Endometrial microvascular endothelial cells (primary cell): ENCODE measurements around the gene PLAAT1. TPM values are rescaled to one million over a fixed set of nuclear protein-coding genes. Genes with fewer than 3 reads are reported as not detected.

ENCODE experiments used
- in situ Hi-C: cut with HindIII; loops from 2 replicates; pipeline ENCODE4 v1.10.0; 2017; ENCODE audit warnings: low sequenced_read_pairs, low pct_unique_long_range_greater_than_20kb; ENCODE audit errors: inconsistent ontology term
- total RNA-seq: library from RNA; depleted of rRNA; stranded (reverse); fragments of >200 nt; gene quantifications from one replicate; pipeline ENCODE4 v1.2.3, GENCODE V29; 2015; ENCODE audit errors: inconsistent ontology term

Gene PLAAT1
- total RNA-seq, 1 donor from 2014 or later: not detected

DNA sequence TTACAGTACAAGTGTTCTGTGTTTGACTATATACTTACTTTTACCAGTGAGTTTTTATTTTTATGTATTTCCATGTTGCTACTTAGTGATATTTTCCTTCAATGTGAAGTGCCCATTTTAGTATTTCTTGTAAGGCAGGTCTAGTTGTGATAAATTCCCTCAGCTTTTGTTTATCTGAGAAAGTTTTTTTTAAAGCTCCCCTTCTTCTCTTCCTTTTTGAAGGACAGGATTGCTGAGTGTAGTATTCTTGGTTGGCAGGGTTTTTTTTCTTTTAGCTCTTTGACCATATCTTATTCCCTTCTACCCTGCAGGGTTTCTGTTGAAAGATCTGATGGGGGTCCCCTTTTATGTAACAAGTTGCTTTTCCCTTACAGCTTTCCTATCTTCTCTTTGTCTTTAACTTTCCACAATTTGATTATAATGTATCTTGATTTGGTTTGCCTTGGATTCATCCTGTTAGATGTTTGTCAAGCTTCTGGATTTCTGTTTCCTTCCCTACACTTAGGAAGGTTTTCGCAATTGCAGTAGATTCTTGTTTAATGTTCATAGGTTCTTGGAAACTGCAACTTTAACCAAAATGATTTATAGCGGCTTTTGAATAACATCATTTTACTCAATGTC, 7.9 kb downstream of the PLAAT1 start:
- in situ Hi-C loops: no loop called here

DNA sequence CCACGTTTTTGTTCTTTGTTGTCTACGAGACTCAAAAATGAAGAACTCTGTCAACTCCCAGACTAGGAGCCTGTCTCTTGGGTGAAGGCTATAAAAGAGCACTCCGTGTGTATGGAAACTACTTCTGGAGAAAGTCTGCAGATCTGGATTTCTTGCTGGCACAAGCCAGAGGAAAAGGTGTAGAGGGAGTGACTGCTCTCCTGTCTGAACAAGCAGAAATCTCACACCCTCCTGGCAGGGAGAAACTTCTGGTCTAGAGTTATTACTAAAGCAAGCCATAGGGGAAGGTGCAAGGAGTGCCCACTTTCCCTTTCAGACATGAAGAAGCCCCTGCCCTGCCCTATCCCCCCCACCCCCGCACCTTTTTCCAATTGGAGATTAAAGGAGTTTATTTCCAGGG, 9.5 kb downstream of the PLAAT1 start:
- in situ Hi-C loops: no loop called here

DNA sequence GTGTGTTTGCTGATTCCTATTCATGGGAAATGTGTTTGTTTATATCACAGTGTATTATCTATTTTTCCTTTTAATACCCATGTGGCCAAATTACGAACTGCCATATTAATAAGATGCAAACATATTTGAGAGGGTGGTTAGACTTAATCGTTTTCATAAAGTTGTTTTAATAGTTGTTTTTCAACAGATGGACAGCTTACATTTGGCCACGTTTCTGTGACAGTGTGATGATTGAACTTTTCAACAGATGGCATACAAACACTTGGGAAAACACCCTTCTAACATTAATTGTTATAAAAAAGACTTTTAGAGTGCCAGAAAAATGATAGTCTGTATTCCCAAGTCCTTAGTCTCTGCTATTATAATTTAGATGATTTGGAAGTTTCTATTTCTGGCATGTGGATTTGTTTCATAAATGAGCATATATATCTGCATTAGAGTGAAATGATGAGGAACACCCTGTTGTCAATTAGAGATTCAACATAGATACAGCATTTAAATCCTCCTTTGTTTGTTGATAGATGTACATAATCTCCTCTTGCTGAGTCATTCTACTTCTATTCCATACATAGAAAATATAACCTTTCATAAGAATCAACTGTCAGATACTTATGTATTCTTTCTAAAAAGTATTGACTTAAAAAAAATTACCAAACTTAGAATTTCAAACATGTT, 13.1 kb downstream of the PLAAT1 start:
- in situ Hi-C loops: no loop called here

DNA sequence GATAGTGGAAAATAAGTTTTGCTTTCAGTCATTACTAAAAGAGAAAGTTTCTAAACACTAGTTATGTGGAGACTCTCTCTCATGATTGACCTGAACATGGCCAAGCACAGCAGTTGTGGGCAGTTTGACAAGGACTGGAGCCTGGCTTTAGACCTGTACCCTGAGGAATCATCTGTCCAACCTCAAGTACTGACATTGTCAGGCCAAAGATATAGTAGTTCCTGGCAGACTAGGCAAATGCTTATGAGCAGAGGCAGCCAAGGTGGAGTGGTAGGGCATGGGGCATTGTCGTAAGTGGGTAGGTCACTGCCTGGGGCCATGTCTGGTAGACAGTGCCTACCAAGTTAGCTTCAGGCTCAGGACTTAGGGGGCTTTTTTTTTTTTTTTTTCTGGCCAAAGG, 20.9 kb downstream of the PLAAT1 start:
- in situ Hi-C loops: no loop called here

DNA sequence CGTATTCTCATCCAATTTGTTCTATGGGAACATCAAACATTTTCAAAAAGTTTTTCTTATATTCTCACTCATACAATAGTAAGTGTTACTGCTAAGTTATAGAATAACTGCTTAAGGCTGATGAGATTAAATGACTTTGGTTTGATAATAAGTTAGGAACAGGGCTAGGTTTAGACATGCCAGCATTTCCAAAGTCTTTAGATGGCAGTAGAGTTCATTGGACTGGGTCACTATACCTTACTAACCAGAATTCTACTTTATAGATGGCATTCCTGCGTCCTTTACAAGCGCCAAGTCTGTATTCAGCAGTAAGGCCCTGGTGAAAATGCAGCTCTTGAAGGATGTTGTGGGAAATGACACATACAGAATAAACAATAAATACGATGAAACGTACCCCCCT, 21.7 kb downstream of the PLAAT1 start:
- in situ Hi-C loops: no loop called here

DNA sequence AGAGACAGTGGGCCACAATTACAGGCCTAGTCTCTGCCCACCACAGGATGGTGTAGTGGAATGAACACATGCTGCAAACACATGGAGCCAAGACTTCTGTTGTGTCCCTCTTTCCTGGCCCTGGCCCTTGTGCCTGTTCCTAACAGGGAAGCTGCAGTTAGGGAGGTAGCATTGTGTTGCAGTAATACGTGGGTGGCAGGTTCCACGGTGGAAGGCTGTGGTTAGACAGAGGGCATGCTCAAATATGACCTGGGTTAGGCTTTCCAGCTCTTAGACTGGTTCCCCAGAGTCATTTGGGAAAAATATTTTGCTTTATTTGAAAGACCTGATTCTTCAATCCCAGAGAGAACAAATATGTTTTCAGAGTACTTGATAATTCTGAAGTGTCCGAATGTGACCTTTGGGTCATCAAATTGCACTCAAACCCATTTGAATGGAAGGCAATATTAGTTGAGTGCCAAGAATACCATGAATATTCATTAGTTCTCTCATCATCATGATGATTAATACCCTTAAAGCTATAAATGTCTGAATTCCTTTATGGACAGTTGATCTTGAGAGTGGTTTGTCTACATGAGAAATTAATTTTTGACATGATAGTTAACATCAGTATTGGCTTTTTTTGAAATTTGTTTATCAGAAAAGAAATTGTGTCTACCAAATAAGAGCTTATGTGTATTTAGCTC, 28.5 kb downstream of the PLAAT1 start:
- in situ Hi-C loops: no loop called here

DNA sequence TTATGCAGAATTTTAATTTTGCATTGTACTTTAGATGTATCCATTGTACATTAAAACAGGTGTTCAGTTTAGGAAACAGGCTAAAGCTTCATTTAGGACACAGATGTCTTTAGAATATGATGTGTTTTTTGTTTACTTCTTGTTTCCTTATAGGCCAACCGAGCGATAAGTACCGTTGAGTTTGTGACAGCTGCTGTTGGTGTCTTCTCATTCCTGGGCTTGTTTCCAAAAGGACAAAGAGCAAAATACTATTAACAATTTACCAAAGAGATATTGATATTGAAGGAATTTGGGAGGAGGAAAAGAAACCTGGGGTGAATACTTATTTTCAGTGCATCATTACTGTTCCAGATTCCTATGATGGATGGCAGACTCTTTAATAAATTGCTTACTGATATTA, 29.4 kb downstream of the PLAAT1 start:
- in situ Hi-C loops: no loop called here

DNA sequence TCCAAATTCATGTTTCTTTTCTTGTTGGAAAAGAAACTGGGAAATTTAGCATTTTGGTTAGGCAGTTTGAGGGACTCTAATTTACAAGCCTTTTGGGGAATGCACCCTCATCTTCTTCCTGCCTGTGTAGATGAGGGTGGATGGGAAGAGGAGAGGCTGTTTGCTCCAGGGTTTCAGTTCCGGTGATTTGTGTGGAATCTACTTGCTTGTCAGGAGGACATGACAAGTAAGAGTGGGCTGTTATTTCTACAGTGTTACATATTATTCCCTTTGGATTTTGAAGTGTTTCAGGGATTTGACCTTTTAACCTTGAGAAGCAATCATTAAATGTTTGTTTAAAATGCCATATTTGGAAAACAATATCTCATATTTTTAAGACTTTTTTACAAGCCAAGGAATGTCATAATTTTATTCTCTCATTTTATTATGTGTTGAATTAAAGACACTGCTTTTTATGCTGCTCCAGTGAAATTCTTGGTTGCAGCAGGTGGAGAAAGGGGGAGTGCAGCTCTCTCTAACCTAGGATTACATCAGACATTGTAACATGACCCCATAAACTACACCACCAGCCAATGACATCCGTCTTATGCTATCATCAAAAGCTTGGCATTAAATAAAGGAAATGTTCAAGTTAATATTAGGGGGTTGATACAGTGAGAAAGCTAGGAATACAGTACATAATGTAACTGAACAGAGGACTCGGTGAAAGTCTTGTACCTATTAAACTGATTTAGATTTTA, 30.2 kb downstream of the PLAAT1 start:
- in situ Hi-C loops: no loop called here

DNA sequence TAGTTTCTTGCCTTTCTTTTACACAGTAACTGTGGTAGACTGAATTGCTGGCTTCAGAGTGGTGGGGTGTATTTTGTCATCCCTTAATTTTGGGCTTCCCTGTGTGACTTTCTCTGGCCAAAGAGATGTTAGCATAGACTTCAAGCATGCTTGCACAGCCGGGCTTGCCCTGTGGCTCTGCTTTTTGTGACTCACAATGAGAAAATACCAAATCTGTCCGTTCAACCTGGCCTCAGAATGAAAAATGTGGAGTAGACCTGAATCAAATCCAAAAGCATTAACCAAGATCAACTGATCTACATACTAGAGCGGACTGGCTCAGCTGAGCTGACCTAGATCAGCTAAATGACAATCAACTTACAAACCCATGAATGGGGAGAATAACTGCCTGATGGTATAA, 51.4 kb downstream of the PLAAT1 start:
- in situ Hi-C loops: no loop called here

DNA sequence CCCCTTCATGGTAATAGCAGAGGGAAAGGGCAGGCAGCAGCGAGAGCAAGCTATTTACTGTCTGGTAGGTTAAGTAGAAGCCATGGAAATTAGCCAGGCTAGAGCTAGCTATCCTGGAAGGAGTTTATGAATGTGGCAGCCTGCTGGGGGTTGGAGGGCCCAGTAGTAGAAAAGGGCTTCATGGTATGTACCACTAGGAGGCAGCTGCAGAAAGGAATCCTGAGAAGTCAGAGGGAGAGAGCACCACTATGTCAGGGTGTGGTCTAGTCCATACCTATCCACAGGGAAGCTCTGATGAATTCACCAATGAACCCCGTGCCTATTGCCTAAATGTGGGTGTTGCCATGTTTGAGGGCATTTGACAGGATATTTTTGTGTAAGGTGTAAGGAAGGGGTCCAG, 55.0 kb downstream of the PLAAT1 start:
- in situ Hi-C loops: no loop called here

DNA sequence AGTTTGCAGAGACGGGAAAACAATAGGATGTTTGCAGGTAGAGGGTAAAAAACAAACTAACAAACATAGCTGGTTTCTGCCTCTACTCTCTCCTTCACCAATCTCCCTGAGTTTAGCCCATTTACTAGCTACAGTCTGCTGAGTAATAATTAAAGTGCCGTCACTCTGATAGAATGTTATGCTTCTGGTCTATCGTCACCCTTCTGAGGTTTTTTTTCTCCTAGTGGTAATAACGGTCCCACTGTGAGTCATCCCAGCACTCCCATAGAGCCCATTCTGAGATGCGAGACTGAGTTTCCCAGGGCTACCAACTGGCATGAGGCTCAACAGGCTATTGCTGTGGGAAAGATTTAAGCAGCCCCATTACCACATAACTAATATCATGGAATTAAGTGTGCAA, 56.4 kb downstream of the PLAAT1 start:
- in situ Hi-C loops: no loop called here

DNA sequence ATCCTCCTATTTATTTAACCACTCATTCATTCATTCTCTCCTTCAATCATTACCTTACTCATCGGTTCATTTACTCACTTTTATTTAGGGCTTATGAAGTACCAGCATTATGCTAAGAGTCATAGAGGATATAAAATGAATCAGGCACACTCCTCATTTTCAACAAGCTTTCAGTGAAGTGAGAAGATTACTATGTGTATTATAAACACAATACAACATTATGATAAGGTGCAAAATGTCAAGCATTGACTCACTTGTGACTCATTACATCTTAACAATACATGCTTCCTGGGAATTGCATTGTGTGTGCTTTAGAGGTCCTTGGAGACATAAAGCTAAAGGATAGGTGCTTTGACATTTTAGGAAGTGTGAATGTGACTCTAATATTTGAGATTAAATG, 60.4 kb downstream of the PLAAT1 start:
- in situ Hi-C loops: no loop called here

DNA sequence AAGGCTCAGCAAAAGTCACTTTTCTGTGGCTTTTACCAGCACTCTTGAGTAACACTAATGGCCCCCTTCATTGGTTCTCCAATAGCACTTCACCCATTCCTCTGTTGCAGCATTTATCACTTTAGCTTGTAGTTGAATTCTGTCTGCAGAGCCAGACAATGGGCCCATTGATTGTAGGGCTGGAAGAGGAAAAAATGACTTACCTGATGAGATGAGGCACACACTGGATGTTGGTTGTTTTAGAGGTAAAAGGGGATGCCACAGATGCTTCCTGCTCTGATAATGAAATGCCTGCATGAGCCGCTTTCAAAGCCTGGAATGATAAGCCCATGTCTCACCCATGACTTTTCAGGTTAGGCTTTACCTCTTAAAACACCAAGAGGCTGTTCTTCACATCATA, 64.3 kb downstream of the PLAAT1 start:
- in situ Hi-C loops: no loop called here

DNA sequence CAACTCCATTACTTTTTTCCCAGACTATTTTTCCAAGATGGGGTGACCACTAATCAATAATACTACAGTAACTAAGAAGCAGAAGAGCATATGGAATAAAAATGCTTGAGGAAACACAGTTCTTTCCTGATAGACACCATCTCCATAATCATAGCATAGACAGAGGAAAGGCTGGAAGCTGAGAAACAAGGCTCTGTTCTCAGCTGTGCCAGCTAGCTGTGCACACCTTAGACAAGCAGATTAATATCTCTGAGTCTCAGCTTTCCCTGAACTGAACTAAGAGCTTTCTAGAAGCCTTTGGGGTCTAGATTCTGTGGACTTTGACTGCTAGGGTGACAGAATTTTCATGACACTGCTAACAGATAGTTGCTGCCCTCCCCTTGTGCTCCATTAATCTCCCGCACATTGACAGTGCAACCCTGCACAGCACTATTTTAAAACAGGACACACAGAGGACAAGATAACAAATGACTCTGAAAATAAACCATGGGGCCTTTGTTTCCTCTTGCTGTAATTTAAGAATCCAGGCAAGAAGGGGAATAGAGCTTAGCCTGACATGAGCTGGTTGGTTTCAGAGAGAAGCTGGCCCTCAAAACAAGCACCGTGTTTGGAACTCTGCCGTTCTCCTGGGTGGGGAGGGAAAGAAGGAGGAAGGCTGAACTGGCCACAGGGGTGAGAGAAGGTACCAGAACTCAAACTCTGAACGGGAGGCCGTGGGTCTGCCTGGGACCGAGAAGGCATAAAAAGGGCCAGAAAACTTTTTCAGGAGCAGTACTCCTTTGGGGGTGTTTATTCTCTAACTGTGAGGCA, 70.1 kb downstream of the PLAAT1 start:
- in situ Hi-C loops: no loop called here

DNA sequence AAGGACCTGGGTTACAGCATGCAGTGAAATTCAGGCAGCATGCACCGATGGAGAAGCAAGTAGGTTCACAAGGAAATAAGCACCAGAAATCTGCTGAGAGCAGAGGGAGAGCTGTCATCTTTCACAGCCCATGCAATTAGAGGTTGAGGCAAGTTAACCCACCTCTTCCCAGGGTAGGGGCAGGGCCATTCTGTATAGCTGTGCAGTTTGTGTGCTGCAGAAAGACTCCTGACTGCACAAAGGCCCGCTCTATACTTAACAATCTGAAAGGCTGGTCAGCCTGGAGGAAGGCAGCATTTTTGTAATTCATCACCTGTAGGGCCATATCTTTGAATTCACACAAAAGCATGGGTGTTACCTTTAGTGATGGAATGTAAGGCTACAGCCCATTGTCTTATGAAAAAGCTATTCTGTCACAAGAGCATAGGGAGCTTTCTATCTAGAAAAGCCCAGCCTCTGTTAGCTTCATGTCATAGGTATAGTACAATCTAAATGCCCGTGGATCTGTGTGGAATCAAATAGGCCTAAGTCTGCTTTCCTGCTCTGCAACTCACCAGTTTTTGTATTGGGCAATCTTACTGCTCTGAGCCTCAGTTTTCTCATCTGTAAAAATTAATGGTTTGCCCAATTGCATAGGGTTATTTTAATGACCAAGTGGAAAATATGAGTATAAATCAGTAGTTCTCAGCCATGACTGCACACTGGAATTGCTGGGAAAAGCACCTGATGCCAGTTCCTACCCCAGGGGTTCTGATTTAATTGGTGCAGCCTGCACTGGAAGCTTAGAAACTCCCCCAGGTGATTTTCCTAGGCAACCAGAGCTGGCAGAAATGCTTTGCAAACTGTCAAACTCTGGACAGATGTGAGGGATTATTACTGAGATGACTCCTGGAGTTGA, 72.3 kb downstream of the PLAAT1 start:
- in situ Hi-C loops: no loop called here

DNA sequence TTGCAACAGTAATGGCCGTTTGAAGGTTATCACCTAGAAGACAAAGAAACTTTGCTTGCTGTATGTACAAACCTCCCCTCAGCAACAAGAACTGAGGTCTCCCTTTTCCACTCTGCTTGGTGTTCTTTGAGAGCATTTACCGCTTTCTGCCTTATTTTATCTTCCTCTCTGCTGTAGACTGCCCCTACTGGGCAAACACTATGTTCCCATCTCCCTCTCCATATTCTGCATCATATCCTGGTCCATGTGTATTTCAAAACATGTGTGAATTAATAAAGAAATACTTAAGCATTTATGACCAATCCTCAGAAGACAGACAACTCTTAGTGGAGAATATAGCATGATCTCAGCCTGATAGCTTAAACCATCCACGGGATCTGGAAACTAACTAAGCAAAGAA, 73.1 kb downstream of the PLAAT1 start:
- in situ Hi-C loops: no loop called here

DNA sequence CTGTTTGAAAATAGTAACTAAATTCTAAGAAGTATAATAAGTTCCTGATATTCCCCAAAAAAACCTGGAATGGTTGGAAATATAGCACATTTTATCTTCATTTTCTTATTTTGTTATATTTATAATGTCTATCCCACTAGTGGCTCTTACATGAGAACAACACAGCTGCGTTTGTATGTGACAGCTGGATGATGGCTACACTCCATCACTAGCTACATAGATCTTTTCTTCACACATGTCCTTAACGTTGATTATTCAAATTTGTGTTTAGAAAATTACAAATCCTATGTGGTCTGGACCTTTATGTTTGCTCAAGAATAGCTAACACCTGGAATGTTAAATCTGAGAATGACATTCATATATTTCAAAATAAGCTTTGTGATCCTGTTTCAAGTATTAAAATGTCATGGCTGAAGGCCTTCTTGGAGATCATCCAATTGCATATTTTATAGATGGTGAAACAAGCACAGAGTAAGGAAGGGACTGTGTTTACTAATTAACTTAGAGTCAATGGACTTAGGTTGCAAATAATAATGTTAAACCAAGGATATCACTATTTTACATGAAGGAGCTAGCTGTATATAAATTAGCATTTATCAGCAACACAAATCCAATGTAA, 76.8 kb downstream of the PLAAT1 start:
- in situ Hi-C loops: no loop called here
